Dermis microvascular lymphatic vessel endothelial cell (primary cell): ENCODE results near the gene SPRY2. TPM values are rescaled to one million over a fixed set of nuclear protein-coding genes. Genes with fewer than 3 reads are reported as not detected.

Source experiments
- DNase-seq, 2 donors: peaks; one replicate each; pipeline versions ENCODE4 v3.0.0 to v3.0.0-alpha.2; 2010; ENCODE audit warnings: low read depth in 2 of 2
- total RNA-seq: library from RNA; depleted of rRNA; stranded (reverse); fragments of >200 nt; gene quantifications from 2 replicates; pipeline ENCODE4 v1.2.1, GENCODE V29; 2014

SPRY2 gene, protein sequence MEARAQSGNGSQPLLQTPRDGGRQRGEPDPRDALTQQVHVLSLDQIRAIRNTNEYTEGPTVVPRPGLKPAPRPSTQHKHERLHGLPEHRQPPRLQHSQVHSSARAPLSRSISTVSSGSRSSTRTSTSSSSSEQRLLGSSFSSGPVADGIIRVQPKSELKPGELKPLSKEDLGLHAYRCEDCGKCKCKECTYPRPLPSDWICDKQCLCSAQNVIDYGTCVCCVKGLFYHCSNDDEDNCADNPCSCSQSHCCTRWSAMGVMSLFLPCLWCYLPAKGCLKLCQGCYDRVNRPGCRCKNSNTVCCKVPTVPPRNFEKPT
- total RNA-seq = 8.9 and 17.6 TPM in 2 replicates

DNA sequence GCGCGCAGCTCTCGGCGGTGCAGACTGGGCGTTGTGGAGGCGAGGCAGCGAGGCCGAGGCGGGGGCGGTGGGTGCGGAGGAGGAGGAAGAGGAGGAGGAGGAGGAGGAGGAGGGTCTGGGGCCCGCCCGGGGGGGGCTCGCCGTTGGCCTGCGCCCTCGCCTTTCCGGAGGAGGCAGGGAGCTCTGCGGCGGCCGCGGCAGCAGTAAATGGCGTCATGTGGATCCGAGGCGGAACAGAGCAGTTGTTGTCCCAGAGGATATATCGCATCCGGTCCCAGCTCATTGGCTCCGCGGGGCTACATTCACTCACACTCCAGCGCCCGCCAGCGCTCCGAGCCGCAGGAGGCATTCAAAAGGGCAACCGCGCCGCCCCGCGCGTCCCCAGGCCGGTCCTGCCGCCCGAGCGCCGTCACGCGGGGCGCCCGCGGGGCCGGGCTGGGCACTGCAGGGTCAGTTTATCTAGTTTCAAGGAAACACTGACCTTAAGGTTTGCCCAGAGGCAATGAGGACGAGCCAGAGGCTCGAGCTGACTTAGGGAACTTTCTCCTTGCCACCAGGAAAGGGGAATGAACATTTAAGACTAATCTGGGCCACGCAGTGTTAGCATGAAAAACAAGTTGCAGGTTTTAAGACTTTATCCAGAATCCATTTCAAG lies at the start of gene SPRY2:
SPRY2 (minus strand) TSS at position 26 of the 655 bp plus-strand sequence. CDS start 3,421 bp downstream, outside the sequence.
- peak; percentile 96 to 98 for DNase-seq

- no peak for DNase-seq
Measured at GRCh38 chr13:80390338-80390737, 49.4 kb upstream of the SPRY2 start.

- DNase-seq = no peak
Measured at GRCh38 chr13:80389073-80390038, 48.4 kb upstream of the SPRY2 start.

DNA sequence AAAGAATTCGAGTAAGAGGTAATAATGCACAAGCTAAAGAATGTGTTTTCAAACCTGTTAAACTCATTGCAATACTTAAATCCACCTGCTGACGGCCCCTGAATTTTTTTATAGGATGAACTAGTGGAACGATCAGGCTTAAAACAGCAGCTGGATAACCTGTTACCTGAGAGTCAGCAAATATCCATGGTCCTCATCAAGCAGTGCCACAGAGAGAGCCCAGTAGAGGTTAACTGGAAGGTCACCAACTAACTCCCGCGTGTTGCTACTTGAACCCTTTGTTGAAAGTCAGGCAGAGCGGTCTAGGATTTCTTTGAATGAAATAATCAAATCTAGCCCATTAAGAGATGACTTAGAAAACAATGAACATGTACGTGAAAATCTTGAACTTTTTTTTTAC lies 47.6 kb upstream of the SPRY2 start:
- no peak for DNase-seq

- DNase-seq = no peak
Measured at GRCh38 chr13:80386592-80386991, 45.7 kb upstream of the SPRY2 start.

DNA sequence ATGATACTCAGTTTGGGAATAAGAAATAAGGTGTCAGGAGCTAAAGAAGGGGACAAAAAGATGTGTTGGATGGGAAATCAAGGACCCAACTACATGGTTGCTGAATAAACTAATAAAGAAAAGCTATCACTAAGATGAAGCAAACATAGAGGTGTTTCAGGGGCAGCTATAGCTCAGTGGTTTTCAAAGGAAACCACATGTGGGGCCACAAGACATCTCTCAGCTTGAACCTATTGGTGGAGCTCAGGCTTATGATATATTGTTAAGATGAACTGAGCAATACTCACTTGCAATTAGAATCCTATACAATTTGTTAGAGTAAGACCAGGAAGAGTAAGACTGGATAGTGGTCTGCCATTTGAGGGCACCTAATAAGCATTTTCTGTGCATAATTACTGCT lies 45.1 kb upstream of the SPRY2 start:
- DNase-seq = no peak

- DNase-seq = no peak
Measured at GRCh38 chr13:80382576-80382975, 41.6 kb upstream of the SPRY2 start.

DNA sequence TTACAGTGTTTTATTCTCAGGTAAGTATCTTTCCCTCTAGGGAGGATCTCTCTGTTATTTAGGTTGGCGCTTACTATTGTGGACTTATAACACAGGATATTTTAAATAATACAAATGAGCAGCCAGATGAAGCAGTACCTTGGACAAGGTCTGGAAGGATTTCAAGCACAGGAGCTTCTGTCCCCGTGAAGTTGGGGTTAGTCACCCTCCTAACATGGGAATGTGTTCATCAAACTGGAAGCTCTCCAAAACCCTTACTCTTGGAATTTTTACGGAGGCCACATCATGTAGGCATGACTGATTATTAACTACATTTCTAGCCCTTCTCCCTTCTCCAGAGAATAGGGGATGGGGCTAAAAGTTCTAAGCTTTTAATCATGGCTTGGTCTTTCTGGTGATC lies 38.3 kb upstream of the SPRY2 start:
- DNase-seq = no peak

GRCh38 chr13:80376554-80376953 lies 35.6 kb upstream of the SPRY2 start:
- DNase-seq = no peak

- DNase-seq = no peak
Measured at GRCh38 chr13:80374901-80375300, 34.0 kb upstream of the SPRY2 start.

- DNase-seq = no peak
Measured at GRCh38 chr13:80374444-80374843, 33.5 kb upstream of the SPRY2 start.

DNA sequence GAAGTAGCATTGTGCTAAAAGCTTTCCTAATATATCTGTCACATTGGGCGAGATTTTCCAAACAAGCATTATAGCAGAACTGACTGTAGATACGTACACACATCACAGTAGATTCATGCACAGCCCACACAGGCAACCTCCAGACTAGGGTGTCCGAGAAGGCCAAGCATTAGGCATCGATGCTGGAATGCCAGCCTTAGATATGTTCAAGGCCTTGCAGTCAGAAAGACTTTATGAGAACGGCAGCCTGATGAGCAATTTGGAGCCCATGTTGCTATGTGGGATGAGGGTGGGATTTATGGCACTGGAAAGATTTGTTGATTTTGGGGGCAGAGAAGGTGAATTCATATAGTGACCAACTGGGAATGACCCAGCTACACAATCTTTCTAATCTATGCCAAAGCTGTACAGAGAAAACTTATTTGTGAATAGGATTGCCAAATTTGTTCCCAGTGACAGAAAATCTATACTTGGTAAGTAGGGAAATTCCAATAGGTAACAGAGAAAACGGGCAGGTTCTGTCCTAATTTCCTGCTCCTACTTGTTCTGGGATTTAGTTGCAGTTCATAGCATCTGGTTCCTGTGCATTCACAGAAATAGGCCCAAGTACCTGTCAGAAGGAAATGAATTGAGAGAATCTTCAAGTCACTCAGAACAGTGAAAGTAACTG lies 31.0 kb upstream of the SPRY2 start:
- no peak for DNase-seq

DNA sequence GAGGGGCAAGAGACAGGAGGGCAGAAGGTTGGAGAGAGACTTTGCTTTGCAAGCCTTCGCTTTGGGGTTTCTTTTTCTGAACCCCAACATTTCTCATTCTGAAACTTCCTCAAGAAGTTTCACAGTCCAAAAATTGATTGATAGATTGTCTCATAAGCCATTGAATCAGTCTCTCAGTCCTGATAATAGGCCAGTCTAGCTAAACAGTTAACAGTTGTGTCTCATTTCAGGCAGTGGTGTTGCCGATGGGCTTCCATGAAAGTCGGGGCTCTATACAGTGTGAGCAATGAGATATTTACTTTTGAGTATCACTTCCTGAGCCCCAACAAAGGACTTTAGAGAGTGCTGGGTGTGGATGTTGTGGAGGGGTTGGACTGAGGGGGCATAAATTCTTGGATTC lies 26.5 kb upstream of the SPRY2 start:
- no peak for DNase-seq

DNA sequence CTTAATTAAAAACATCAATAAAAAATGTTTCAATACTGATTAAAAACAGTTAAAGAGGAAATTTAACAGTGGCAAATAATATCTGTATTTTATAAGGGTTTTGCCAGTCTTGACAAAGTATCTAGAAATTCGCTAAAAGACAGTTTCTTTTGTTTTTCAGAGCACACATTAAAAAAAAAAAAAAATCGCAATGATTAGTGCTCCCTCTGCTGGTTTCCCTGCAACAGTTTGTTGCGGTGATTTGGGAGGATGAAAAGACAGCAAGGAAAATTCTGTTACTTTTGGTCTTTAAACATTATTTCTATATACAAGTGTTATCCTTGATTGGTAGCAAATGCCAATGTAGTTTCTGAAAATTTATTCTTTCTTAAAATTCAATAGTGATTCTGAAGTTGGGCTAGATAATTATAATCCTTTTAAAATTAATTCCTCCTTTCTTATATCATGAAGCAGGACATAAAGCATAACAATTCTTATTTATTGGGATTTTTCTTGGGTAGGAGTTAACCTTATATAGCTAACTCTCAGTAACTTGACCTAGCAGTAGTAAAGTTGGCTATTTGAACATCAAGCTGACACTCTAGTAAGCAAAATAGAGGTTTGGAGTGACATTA lies 23.1 kb upstream of the SPRY2 start:
- DNase-seq = peak; percentile 17 to 45

DNA sequence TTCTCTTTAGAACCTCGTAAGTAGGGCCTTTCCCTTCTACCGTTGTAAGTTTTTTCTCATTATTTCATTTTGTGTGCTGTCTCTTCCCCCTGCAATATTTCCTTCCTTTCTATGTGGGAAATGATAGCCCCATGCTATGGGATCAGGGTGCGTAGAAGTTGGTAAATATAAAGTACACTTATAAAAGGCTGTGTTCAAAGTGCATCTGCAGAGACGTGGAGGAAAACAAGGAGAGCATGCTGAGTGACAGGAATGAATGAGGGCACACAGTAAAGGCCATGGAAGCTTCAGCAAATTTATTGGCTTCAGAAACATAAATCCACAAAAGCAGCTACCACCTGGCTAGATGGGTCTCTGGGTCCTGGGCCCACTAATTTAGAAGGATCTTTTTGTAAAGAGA lies 21.6 kb upstream of the SPRY2 start:
- no peak for DNase-seq

DNA sequence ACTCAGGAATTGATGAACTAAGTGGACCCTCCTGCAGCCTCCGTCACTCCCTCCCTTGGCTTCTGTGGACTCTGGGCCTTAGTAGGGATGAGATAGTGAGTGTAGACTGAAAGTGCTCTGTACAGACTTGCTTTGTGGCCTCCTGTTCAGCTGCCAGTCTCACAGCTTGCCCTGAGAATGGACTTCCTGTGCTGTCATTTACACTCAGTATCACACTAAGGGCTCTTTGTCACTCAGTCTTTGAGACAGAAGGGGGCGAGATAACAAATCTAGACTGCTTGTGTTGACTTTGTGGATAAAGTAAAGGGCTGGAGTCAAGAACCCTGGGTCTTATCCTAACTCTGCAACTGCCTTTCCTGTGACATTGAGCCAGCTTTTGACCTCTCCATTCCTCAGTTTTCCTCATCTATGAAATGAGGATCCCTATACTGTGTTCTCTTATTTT lies 21.0 kb upstream of the SPRY2 start:
- peak in 1 of 2 donors; percentile 25 for DNase-seq

DNA sequence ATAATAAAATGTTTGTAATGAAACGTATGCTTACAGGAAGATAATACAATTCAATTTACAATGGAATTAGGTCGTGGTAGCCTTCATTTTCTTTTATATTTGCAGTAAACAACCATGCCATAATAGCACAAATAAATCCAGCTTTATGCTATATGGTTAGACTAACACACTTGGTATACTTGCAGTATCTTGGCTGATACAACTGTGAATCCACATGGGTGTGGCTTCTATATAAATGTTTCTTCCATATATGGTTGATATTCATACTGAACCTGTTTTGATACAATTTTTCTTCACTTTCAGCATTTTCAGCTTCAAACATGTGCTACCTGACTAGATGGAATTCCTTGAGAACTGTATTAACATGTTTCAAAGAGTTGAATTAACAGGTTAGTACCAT lies 20.4 kb upstream of the SPRY2 start:
- no peak for DNase-seq

DNA sequence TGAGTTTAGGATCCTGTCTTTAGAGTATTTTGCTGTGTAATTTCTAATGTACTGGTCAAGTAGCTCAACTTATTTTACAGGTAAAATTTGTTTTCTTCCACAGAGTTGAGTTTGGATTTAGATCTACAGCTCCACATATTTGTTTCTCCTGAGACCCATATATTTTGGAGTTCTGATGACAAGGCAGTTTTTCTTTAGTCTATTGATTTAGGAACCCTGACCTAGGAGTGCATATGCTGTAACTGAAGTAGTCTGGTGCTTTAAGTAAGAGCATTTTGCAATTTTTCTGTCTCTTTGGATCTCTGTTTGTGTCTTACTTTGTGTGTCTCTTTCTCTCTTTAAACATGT lies 19.5 kb upstream of the SPRY2 start:
- no peak for DNase-seq

DNA sequence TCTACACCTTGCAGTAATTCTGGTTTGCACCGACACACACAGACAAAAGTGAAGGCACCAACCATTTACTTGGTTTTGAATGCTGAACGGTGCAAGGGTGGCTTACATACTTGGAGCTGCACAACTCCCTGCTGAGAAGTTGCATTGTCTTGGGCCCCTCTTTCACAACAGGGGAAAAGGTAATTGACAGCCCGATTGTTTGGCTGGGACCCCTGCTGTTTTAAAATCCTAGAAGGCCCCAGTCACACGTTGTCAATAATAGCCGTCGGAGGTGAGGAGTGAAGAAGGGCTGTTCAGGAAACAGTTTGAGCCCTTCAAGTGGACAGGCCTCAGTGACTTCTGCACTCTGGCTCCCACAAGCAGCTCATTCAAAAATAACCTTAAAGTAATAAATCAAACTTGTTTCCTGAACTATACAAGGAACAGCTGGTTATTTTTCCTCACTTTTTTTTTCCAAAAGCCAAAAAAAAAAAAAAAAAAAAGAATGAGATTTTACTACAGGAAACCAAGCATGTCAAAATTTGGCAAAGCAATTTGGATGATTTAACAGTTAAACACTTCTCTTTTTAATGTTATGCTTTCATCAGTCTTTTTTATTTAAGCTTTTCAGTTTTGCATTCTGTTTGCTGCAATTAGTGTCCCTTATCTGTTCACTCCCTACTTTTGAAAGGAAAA lies 19.0 kb upstream of the SPRY2 start:
- DNase-seq = peak in 1 of 2 donors; percentile 40

DNA sequence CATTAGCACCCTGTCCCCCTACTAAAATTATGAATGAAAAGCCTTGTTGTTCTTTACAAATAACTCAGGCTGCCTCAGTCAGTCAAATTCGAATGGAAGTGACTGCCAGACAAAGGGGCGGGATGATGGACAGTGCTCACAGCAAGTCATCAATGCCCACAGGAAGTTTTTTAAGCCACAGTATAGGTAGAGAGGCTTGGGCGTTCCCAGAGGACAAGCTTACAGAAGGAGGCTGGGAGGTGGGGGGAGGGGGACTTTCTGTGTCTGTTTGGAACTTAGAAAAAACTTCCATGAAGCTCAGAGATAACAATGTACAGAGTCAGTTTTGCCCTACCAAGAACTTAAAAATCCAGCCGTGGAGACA lies 18.5 kb upstream of the SPRY2 start:
- no peak for DNase-seq
